Activated naive CD4-positive, alpha-beta T cell (primary cell): ENCODE data around the gene ZNF548.

ENCODE experiments used
- DNase-seq, 4 experiments: peaks; one replicate each; lab custom pipeline; 2025; lab: John Stamatoyannopoulos, UW

Gene ZNF548

GRCh38 chr19:57398868-57399267, 9.2 kb downstream of the ZNF548 start:
- no peak for DNase-seq

GRCh38 chr19:57403737-57404563, 14.3 kb downstream of the ZNF548 start:
- no peak for DNase-seq

GRCh38 chr19:57406516-57407123, 17.0 kb downstream of the ZNF548 start:
- DNase-seq: peak; percentile 20 to 52 (median 36)

GRCh38 chr19:57410877-57411671, 21.4 kb downstream of the ZNF548 start, which contains the start of gene ZNF17:
ZNF17 (plus strand) TSS chr19:57411161; CDS start chr19:57413616, 2,455 bp downstream.
- peak; percentile 63 to 86 (median 82) for DNase-seq

GRCh38 chr19:57419439-57419838, 29.8 kb downstream of the ZNF548 start:
- no peak for DNase-seq

- DNase-seq: no peak
Observed at GRCh38 chr19:57421037-57421436, 31.4 kb downstream of the ZNF548 start.

GRCh38 chr19:57434386-57435061, 44.9 kb downstream of the ZNF548 start:
- no peak for DNase-seq

GRCh38 chr19:57435062-57435978, 45.7 kb downstream of the ZNF548 start, which contains the start of gene ZNF749:
ZNF749 (plus strand) TSS chr19:57435325; CDS start chr19:57435579, 254 bp downstream.
- DNase-seq: peak; percentile 75 to 91 (median 86)

GRCh38 chr19:57436417-57436816, 46.8 kb downstream of the ZNF548 start:
- DNase-seq: no peak

GRCh38 chr19:57437931-57438330, 48.3 kb downstream of the ZNF548 start:
- DNase-seq: no peak

- DNase-seq: no peak
Observed at GRCh38 chr19:57438925-57439324, 49.3 kb downstream of the ZNF548 start.

GRCh38 chr19:57441979-57442752, 52.5 kb downstream of the ZNF548 start:
- DNase-seq: no peak

- no peak for DNase-seq
Observed at GRCh38 chr19:57443121-57443696, 53.6 kb downstream of the ZNF548 start.

- DNase-seq: no peak
Observed at GRCh38 chr19:57452307-57452706, 62.7 kb downstream of the ZNF548 start.
